SK-N-DZ (cell line): ENCODE measurements around the gene NUTM2F.
"Not testable (repeated sequence)": the region's sequence is repeated elsewhere in the genome, so short reads cannot be mapped to it uniquely, and the experiment has no call there.

ENCODE experiments used
- DNase-seq: peaks from one replicate; pipeline ENCODE4 v3.0.0-alpha.2; 2015; ENCODE audit warnings: low spot score

Gene NUTM2F

DNA sequence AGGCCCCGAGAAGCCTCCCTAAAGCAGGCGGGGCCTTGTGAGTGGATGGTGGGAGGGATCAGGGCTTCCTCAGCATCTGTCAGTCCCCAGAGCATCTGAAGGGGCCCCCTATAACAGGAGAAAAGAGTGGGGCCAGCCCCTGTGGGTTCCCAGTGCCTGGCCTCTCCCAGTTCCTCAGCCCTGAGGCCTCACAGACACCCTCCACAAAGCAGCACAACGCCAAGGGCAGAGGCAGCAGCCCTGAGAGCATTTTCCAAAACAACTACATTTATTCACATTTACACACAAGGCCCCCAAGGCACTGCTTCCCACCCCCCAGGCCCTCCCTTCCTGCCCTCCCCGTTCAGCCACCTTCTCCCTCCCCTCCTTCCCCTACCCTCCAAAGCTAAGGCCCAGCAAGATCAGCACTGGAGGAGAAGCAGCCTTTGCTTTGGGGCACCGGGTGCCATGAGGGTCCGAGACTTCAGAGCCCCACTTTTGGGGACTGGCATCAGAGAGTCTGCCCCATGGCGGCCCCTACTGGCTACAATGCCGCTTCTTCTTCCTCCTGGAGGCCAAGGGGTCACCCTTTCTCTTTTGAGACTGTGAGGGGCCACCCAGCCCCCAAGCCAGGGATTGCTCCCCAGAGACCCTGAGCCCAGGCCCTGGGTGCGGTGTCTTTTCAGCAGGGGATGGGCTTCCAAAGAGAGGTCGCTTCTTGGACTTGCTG, 10.3 kb downstream of the NUTM2F start:
- DNase-seq = not testable (repeated sequence)

DNA sequence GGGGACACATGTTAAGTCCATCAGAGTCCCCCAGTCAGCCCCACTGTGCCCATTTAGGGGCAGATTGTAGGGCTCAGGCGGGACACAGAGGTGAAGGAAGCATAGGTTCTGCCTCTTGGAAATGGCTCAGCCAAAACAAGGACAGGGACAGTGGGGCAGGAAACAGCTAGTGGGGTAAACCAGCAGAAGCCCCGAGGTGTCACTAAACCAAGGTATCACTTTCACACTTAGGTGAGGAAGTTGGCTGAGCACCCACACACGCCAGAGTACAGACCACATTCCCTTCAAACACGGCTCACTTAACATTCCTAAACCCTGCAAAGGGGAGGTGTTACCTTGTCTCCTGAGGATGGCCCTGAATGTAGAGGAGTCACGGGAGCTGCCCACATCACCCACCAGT, 12.2 kb downstream of the NUTM2F start:
- DNase-seq = not testable (repeated sequence)

DNA sequence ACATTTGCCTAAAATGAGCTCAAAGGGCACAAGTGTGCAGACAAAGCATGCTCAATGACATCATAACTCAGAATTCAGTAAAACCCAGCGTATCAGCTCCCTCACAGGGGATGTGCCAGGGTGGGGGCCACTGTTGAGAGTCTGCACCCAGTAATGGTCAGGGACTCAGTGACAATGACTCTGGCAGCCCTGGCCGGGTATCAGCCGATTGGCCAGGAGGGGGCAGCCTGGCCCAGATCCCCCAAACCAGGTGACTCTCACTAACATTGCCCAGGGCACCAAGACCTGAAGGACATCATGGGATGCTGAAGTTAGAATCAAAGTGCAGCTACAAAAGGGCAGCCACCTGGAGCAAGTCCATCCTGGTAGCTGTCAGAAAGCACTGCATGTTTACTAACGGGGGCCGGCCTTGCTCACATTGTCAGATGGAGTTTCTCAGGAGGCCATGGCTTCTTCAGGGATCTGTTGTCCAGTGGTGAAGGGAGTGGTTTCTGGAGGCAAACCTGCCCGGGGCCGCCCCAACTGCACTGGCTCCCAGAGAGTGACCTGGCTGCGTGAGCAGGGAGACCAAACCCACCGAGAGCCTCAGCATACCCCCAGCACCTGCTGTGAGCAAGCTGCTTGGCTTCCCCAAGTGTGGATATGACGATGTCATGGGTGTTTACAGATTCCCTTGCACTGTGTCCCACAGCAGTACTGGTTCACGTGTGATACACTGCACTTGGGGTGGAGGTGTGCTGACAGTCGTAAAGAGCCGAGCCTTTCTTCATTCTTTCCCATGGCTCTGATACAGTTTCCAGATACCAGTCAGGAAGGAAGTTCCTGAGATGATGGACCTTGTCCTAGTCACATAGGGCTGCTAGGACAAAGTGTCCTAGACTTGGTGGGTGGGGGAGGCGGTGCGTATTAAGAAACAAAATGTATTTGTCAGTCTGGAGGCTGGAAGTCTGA, 13.1 kb downstream of the NUTM2F start:
- not testable (repeated sequence) for DNase-seq

- DNase-seq = no peak
Observed at GRCh38 chr9:94303321-94303720, 25.1 kb downstream of the NUTM2F start.

DNA sequence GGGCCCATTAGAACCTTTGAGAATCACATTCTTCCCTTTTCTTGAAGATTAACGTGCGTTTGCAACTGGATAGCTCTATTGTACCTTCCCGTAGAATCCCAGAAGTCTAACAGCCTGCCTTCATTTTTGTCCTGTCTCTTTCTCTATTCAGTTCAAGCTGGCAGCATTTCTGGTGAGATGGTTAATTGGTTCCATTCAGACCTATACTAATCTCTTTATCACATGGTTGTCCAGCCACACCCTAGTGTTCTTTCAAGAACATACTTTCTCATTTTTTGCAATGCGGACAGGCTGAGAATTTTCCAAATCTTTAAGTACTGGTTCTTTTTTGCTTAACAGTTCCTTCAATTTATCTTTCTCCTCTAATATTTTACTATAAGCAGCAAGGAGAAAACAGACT, 26.0 kb downstream of the NUTM2F start:
- no peak for DNase-seq

DNA sequence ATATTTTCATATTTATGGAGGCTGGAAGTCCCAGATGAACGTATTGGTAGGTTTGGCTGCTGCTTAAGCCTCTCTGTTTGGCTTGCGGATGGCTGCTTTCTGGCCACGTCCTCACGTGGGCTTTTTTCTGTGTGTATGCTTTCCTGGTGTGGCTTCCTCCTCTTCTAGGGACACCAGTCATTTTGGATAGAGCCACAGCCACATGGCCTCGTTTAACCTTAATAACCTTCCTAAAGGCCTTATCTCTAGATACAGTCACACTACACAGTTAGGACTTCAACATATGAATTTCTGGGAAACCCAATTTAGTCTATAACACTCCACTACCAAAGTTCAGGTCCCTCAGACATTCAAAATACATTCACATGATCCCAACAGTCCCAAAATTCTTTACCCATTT, 26.9 kb downstream of the NUTM2F start:
- DNase-seq = no peak

DNA sequence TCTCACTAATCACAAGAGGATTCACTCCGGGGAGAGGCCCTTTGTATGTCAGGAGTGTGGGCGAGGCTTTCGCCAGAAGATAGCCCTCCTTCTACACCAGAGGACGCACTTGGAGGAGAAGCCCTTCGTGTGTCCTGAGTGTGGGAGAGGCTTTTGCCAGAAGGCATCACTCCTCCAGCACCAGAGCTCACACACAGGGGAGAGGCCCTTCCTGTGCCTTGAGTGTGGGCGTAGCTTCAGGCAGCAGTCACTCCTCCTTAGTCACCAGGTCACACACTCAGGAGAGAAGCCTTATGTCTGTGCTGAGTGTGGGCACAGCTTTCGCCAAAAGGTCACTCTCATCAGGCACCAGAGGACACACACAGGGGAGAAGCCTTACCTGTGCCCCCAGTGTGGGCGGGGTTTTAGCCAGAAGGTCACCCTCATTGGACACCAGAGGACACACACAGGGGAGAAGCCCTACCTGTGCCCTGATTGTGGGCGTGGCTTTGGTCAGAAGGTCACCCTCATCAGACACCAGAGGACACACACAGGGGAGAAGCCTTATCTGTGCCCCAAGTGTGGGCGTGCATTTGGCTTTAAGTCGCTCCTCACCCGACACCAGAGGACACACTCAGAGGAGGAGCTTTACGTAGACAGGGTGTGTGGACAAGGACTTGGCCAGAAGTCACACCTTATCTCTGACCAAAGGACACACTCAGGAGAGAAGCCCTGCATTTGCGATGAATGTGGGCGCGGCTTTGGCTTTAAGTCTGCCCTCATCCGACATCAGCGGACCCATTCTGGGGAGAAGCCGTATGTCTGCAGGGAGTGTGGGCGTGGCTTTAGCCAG, 27.8 kb downstream of the NUTM2F start:
- DNase-seq = no peak

DNA sequence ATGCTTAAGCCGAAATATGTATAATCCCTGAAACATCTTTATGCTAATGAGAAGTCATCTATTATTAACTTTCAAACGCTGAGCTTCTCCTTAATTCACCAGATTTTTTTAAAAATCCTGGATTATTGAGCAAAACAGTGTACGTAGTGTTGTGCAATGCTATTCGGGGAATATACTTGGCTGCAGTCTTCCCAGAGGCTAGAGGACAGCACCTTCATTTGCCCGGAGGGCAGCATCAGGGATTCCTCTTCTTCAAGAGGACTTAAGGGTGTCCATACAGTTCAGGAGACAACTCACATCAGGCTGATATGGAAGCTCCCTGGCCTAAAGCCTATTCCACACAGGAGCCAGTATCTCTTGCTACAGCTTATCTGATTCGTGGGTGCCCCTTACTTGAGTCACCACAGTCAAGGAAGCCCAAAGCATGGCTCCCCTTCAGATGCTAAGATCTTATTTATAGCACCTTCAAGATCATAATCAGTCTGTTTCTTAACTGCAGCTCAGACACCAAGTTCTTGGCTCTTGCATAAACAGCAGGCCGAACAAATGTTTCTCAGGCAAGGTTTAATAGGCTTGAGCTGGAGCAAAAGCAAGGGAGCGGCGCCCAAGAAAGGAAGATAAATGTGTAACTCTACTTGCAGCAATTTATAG, 29.4 kb downstream of the NUTM2F start:
- no peak for DNase-seq

GRCh38 chr9:94289691-94290090, 38.8 kb downstream of the NUTM2F start:
- no peak for DNase-seq

- DNase-seq = no peak
Observed at GRCh38 chr9:94287877-94288513, 40.4 kb downstream of the NUTM2F start.

- DNase-seq = no peak
Observed at GRCh38 chr9:94286116-94286515, 42.3 kb downstream of the NUTM2F start.

DNA sequence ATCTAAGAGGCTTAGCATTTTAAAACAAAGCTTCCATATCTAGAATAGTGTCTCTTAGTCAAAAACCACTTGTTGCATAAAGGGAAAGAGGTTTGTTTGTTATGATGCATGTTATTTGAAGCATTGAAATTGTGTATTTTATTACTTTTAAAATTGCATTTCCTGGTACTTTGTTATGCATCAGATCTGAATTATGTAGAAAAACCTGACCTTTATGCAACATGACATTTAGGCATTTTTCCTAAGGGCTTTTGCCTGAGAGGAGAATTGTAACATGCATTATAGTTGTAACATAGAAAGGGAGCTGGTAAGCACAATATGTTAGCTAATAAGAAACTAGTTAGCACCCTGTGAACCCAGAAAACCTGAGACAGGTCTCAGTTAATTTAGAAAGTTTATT, 47.3 kb downstream of the NUTM2F start:
- no peak for DNase-seq

DNA sequence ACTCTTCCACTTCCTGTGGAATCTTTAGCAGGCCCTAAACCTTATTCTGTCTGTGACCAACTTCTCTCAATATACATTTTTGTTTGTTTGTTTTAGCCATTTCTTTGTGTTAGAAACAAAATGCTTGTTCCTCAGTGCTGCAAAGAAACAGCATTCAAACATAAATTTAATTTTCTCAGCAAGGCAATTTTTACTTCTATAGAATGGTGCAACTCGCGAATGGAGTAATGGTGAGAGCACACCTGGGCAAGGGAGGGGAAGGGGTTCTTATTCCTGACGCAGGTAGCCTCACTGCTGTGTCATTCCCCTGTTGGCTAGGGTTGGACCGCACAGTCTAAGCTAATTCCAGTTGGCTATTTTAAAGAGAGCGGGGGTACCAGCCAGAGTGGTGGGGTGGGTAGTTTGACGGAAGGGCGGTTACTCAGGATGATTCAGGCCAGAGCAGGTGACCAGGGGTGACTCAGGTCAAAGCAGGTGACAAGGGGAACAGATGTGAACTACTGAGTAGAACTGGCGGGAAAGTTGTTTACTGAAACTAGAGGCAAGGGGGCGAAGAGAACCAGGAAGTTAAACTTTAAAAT, 47.9 kb downstream of the NUTM2F start:
- DNase-seq = no peak

DNA sequence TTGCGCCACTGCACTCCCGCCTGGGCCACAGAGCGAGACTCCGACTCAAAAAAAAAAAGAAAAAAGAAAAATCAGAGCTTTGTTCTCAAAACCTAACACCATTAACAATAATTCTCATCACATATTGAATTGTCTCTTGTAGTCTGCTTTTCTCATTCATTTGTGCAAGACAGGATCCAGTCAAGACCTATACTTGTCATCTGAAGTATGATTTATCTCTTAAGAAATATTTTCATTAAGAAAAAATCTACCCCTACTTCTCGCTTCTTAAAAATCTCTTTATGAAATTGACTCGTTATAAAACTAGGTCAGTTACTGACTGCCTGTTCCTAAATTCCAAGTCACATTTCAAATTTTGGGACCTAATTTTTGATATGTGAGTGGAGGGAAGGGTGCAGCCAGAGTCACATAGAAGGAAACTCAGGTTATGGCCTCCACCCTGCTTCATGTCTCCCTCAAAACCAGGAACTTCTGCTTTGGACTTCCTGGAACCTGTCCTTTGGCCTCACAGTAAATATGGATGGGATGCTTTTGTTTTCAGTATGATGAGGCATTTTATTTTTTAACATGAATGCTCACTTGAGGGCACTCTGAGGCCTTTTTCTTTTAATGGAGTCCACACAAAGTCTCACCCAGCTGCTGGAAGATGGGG, 50.4 kb downstream of the NUTM2F start:
- DNase-seq = no peak

- DNase-seq = not testable (repeated sequence)
Observed at GRCh38 chr9:94277029-94277428, 51.4 kb downstream of the NUTM2F start.

GRCh38 chr9:94270009-94270408, 58.4 kb downstream of the NUTM2F start:
- no peak for DNase-seq

DNA sequence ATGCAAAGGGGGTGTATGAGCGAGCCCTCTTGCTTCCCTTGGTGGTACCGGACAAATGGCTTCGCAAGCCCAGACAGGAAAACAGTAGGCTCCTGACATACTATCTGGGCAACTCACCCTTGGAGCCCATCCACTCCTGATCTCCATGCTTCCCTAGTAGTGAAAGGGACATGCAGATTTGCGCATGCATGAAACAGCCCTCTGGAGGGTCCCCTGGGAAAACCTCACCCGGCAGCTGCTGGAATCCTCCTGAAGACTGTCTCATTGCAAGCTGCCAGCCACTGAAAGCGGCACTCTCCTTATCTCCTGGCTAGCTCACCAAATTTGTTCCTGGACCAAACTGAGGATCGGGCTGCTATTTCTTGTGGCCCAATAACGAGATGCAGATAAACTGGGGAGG, 59.2 kb downstream of the NUTM2F start:
- peak; percentile 74 for DNase-seq
